ENCODE data around the gene MICU1. TPM values are rescaled to one million over a fixed set of nuclear protein-coding genes. Genes with fewer than 3 reads are reported as not detected.
"Not testable (repeated sequence)": the region's sequence is repeated elsewhere in the genome, so short reads cannot be mapped to it uniquely, and the experiment has no call there.

Gene MICU1
- total and polyA plus RNA-seq, 9 donors = 29.9 to 117 (median 44.5) TPM

DNA sequence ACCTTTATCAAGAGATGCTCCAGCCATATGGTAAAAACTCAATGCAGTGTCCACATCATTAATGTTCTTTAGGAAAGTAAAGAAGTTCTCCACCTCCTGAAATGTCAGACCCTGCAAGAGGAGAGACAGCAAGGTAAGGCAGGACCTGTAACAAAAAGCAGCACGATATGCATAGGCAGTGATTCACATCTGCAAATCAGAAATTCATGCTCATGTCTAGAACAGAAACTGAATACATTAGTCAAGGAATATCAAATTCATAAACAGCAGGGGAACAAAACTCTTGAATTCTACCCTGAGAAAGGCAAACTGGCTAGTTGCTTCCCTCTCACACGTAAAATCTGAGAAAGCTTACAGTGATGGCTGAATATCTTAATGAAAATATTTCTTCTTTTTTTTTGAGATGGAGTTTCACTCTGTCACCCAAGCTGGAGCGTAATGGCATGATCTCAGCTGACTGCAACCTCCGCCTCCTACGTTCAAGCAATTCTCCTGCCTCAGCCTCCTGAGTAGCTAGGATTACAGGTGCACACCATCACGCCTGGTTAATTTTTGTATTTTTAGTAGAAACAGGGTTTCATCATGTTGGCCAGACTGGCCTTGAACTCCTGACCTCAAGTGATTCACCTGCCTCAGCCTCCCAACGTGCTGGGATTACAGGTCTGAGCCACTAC is 217.8 kb downstream of the MICU1 start:
- no peak overlapping the region for H3K27ac ChIP-seq
- 82 to 85% (median 82%) methylated on average over 7 of the region's 7 CpGs for WGBS, 3 donors
- H3K27me3 ChIP-seq = no peaks in the 10 kb centered on the region
- no peaks in the 10 kb centered on the region for H3K36me3 ChIP-seq
- no peak overlapping the region for H3K4me3 ChIP-seq
- H3K4me1 ChIP-seq (ENCODE audit: insufficient read depth) = no peaks in the 10 kb centered on the region
- intact Hi-C loops (cut with DNase I) = no loop called here
- H3K9me3 ChIP-seq = no peaks in the 10 kb centered on the region
- no peak for DNase-seq
- TF ChIP-seq EP300 (IDR thresholded peaks at IDR 0.05) (no peak), POLR2A (IDR thresholded peaks at IDR 0.05) (no peak)
- TF ChIP-seq, protein P1, sequence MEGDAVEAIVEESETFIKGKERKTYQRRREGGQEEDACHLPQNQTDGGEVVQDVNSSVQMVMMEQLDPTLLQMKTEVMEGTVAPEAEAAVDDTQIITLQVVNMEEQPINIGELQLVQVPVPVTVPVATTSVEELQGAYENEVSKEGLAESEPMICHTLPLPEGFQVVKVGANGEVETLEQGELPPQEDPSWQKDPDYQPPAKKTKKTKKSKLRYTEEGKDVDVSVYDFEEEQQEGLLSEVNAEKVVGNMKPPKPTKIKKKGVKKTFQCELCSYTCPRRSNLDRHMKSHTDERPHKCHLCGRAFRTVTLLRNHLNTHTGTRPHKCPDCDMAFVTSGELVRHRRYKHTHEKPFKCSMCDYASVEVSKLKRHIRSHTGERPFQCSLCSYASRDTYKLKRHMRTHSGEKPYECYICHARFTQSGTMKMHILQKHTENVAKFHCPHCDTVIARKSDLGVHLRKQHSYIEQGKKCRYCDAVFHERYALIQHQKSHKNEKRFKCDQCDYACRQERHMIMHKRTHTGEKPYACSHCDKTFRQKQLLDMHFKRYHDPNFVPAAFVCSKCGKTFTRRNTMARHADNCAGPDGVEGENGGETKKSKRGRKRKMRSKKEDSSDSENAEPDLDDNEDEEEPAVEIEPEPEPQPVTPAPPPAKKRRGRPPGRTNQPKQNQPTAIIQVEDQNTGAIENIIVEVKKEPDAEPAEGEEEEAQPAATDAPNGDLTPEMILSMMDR (IDR thresholded peaks at IDR 0.05) = no peak

DNA sequence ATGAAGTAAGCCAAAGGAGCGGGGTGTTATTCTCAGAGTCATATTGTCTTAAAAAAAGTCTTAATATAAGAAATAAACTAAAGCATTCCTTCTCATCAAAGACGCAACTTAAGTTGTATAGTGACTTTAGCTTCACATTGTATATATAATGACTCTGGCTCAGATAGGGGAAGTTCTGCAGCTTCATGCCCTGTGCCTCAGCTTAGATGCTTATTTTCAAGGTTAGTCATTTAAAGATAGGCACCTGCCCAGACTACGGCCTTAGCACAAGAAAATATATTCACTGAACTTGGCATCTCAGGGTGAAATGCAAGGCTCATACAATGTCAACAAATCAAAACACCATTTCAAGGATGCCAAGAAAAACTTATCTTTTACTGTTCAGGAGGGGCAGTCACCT is 218.4 kb downstream of the MICU1 start:
- no peaks in the 10 kb centered on the region for H3K27me3 ChIP-seq
- TF ChIP-seq POLR2A (IDR thresholded peaks at IDR 0.05) = no peak
- H3K9me3 ChIP-seq = no peaks in the 10 kb centered on the region
- 88 to 90% (median 90%) methylated on average over 3 of the region's 3 CpGs for WGBS, 3 donors
- no peak overlapping the region for H3K4me3 ChIP-seq
- H3K36me3 ChIP-seq = no peaks in the 10 kb centered on the region
- DNase-seq = no peak
- no peak overlapping the region for H3K27ac ChIP-seq
- intact Hi-C loops (cut with DNase I) = no loop called here
- H3K4me1 ChIP-seq (ENCODE audit: insufficient read depth) = no peaks in the 10 kb centered on the region

DNA sequence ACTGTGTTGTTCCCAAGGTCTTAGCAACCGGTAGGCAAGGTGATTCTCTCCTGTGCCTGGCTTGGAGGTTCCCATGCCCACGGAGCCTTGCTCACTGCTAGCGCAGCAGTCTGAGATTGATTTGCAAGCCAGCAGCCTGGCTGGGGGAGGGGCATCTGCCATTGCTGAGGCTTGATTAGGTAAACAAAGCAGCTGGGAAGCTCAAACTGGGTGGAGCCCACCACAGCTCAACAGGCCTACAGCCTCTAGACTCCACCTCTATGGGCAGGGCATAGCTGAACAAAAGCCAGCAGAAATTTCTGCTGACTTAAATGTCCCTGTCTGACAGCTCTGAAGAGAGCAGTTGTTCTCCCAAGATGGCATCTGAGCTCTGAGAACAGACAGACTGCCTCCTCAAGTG is 230.3 kb downstream of the MICU1 start:
- H3K36me3 ChIP-seq; H3K4me3 ChIP-seq; intact Hi-C loops (cut with DNase I); H3K27me3 ChIP-seq; H3K27ac ChIP-seq; H3K4me1 ChIP-seq (ENCODE audit: insufficient read depth); H3K9me3 ChIP-seq; DNase-seq: not testable (repeated sequence)
- 92 to 97% (median 95%) methylated on average over 3 of the region's 3 CpGs for WGBS, 3 donors

DNA sequence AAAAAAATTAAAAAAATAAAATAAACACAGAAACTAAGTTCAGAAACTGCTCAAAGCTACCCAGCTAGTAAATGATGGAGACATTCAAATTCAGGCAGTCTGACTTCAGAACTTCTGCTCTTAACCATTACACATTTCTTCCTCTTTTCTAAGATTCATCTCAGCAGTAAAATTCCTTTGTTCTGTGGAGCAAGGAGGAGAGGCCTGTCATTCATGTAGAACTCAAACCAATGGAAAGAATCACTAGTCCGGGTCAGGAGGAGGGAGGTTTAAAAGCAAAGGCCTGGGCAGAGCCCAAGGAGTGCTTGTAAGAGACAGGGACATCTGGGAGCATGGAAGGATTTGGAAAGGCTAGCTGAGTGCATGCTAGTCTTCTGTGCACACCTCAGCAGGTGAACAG is 233.3 kb downstream of the MICU1 start:
- Histone ChIP-seq H3K4me3 (no peak overlapping the region), H3K27me3 (no peaks in the 10 kb centered on the region), H3K9me3 (no peaks in the 10 kb centered on the region), H3K27ac (no peak overlapping the region), H3K4me1 (ENCODE audit: insufficient read depth) (no peaks in the 10 kb centered on the region), H3K36me3 (no peaks in the 10 kb centered on the region)
- 91 to 100% (median 96%) methylated on average over 1 of the region's 1 CpG for WGBS, 3 donors
- intact Hi-C loops (cut with DNase I) = no loop called here
- TF ChIP-seq, protein P1 (IDR thresholded peaks at IDR 0.05) = no peak
- TF ChIP-seq POLR2A (IDR thresholded peaks at IDR 0.05) = no peak
- TF ChIP-seq EP300 (IDR thresholded peaks at IDR 0.05) = no peak
- DNase-seq = no peak

DNA sequence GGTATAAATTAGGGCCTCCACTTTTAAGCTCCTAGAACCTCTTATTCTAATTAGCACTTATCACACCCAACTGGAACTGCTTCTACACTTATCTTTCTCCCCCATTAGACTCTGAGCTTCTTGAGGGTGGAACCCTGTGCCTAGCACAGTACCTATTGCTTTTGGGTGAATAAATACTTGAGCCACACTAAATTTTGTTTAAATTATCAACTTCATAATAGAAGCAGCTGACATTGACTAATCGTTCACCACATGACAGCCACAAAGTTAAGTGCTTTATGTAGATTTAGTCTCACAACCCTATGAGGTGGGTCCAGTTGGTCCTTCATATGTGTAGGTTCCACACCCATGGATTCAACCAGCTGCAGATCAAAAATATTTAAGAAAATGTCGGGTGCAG is 235.1 kb downstream of the MICU1 start:
- Histone ChIP-seq H3K27me3 (no peaks in the 10 kb centered on the region), H3K4me1 (ENCODE audit: insufficient read depth) (no peaks in the 10 kb centered on the region), H3K4me3 (no peak overlapping the region), H3K36me3 (no peaks in the 10 kb centered on the region), H3K27ac (no peak overlapping the region), H3K9me3 (no peaks in the 10 kb centered on the region)
- 92 to 94% (median 92%) methylated on average over 2 of the region's 2 CpGs for WGBS, 3 donors
- intact Hi-C loops (cut with DNase I) = no loop called here
- TF ChIP-seq, protein P1 (IDR thresholded peaks at IDR 0.05) = no peak
- no peak for TF ChIP-seq POLR2A (IDR thresholded peaks at IDR 0.05)
- no peak for TF ChIP-seq EP300 (IDR thresholded peaks at IDR 0.05)
- no peak for DNase-seq

All from ovary (tissue), 9 donors.